Fibroblast of villous mesenchyme (primary cell): ENCODE measurements around the gene TDRD9. TPM values are rescaled to one million over a fixed set of nuclear protein-coding genes. Genes with fewer than 3 reads are reported as not detected.

Experiments
- DNase-seq: peaks from one replicate; pipeline ENCODE4 v3.0.0-alpha.2; 2010; ENCODE audit warnings: low read depth
- H3K4me3 ChIP-seq: 2 replicates; pipeline ENCODE4 v1.5.1; 2011; ENCODE audit warnings: low read depth, mild to moderate bottlenecking, low read length
- total RNA-seq: library from RNA; depleted of rRNA; stranded (reverse); fragments of >200 nt; gene quantifications from 2 replicates; pipeline ENCODE4 v1.2.3, GENCODE V29; 2012
- TF ChIP-seq, protein P1 (sequence below): IDR thresholded peaks from 2 replicates; pipeline ENCODE4 v1.5.1; 2012; ENCODE audit warnings: low read depth, mild to moderate bottlenecking, low read length; ENCODE audit not compliant: insufficient read depth

TDRD9 gene
- total RNA-seq, 1 donor, result 0.86 TPM

- H3K4me3 ChIP-seq, result no peak overlapping the region
- TF ChIP-seq, protein P1, sequence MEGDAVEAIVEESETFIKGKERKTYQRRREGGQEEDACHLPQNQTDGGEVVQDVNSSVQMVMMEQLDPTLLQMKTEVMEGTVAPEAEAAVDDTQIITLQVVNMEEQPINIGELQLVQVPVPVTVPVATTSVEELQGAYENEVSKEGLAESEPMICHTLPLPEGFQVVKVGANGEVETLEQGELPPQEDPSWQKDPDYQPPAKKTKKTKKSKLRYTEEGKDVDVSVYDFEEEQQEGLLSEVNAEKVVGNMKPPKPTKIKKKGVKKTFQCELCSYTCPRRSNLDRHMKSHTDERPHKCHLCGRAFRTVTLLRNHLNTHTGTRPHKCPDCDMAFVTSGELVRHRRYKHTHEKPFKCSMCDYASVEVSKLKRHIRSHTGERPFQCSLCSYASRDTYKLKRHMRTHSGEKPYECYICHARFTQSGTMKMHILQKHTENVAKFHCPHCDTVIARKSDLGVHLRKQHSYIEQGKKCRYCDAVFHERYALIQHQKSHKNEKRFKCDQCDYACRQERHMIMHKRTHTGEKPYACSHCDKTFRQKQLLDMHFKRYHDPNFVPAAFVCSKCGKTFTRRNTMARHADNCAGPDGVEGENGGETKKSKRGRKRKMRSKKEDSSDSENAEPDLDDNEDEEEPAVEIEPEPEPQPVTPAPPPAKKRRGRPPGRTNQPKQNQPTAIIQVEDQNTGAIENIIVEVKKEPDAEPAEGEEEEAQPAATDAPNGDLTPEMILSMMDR, result no peak
- no peak for DNase-seq
Measured at GRCh38 chr14:103989034-103989433, 60.8 kb downstream of the TDRD9 start.

- TF ChIP-seq, protein P1, result no peak
- no peak overlapping the region for H3K4me3 ChIP-seq
- DNase-seq, result no peak
Measured at GRCh38 chr14:103989964-103990363, 61.7 kb downstream of the TDRD9 start.

- no peak overlapping the region for H3K4me3 ChIP-seq
- TF ChIP-seq, protein P1, result no peak
- no peak for DNase-seq
Measured at GRCh38 chr14:103994535-103995184, 66.4 kb downstream of the TDRD9 start.

GRCh38 chr14:103995876-103996275 is 67.6 kb downstream of the TDRD9 start:
- no peak for DNase-seq
- H3K4me3 ChIP-seq, result no peak overlapping the region
- TF ChIP-seq, protein P1, result no peak

DNA sequence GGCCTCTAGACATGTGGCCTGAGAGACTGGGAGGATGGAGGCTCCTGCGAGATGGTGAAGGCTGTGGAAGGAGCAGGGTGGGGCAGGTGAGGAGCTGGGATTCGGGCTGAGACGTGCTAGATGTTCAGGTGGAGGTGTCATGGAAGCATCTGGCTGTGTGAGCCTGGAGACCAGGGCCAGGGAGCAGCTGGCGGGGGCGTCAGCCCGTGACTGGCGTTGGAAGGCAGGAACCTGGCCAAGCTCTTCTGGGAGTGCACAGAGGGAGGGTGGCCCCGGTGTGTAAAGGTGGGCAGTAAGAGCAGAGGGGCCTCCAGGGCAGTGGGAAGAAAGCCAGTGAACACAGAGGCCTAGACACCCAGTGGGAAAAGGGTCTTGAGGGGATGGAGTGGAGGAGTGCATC is 69.1 kb downstream of the TDRD9 start:
- TF ChIP-seq, protein P1, result no peak
- no peak for DNase-seq
- H3K4me3 ChIP-seq, result no peak overlapping the region

DNA sequence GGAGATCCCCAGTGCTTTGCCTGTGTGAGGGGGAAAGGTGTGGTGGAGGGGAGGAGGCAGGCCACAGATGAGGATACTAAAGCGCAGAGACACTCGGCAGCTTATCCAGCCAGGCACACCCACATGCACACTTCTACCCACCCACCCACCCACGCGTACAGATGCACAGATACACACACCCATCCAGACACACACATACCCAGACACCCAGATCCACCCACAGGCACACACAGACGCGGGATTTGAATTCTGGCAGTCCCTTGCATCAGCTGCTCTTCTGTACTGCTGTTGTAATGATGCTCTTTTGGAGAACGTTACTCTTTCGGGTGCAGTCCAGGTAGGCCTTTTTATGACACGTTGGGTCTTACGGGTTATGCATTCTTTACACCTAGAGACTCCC is 69.8 kb downstream of the TDRD9 start:
- no peak overlapping the region for H3K4me3 ChIP-seq
- no peak for DNase-seq
- TF ChIP-seq, protein P1, result no peak

DNA sequence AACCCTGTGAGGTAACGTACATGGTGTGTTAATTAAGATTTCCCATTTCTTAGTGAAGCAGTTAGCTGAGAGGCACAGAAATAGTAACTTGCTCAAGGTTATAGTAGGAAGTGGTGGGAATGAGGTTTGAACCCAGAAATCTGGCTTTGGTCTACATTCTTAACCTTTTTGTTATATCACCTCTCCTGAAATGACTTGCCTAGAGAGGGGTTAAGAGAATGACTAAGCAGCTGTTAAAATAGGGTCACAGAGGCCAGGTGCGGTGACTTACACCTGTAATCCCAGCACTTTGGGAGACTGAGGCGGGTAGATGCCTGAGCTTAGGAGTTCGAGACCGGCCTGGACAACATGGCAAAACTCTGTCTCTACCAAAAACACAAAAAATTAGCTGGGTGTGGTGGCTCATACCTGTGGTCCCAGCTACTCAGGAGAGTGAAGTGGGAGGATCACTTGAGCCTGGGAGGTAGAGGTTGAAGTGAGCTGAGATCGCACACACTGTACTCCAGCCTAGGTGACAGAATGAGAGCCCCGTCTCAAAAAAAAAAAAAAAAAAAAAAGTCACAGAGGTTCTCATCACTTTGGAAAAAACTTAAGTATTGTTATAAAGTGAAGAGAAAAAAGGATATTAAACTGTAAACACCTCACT is 71.7 kb downstream of the TDRD9 start:
- no peak for DNase-seq
- H3K4me3 ChIP-seq, result no peak overlapping the region
- TF ChIP-seq, protein P1, result no peak
